HK-2 (cell line): ENCODE data around the gene GSN.

Experiments used
- DNase-seq: peaks from one replicate; pipeline ENCODE4 v3.0.0-alpha.2; 2018; ENCODE audit not compliant: unreplicated experiment

The GSN gene

DNA sequence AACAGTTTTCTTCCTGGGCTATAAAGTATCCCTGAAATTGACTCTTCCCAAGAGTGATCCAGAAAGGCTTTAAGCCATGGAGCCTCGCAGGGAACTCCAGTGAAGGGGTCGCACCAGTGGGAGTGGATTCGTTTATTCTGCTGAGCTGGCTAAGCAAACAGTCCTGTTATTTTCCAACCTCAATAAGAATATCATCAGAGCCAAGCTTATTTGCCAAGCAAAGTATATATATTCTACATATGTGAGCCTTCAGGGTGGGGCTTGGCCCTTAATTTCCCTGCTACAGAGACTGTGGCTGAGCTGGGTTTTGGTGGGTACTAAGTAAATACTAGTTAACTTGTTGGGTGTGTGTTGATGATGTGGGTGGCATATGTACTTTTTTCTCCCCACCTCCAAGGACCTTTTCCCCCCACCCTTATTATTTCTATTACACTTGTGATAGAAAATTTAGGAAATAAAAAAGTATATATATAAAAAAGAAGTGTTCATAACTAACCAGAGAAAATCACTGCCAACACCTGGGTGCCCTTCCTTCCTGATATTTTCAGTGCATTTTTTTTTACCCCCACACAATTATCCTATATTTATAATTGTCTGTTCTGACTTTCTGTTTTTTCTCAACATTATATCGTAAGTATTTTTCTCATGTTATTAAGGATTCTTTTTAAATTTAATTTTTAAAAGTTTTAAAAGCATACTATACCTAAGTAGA lies 5.3 kb downstream of the GSN start:
- DNase-seq, result no peak

- no peak for DNase-seq
Measured at GRCh38 chr9:121274851-121275250, 6.9 kb downstream of the GSN start.

DNA sequence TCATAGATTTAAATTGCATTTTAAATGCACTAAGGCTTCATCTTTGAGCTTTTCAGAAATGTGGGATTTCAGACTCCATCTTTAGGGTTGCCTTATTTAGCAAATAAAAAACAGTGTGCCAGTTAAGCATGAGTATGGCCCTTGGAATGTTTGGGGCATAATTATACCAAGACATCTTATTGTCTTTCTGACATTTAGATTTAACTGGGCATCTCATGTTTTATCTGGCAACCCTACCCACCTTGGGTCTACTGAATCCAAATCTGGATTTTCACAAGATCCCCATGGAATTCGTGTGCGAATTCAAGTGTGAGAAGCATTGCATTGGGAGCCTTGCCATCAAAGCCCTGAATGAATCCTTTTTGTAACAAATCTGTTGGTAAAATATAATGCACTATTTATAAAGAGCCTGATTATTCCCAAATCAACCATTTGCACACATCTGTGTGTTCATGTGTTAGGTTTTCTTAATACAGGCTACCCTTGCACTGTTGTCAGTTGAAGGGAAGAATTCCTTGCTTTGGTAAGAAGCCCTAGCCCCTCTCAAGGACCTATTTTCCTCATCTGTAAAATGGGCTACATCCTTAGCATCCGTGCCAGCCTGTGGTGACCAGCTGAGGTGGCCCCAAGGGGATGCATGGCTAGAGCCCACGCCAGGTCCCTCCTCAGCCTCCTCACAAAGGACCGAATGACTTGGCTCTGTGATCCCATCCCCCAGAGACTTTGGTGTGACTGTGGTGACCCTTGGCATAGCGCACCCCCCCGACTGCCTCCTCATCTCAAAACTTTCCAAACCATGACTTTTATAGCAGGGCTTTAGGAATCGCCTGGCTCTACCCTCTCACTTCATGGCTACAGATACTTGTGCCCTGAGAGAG lies 8.1 kb downstream of the GSN start:
- no peak for DNase-seq

GRCh38 chr9:121277026-121277425 lies 9.1 kb downstream of the GSN start:
- no peak for DNase-seq

DNA sequence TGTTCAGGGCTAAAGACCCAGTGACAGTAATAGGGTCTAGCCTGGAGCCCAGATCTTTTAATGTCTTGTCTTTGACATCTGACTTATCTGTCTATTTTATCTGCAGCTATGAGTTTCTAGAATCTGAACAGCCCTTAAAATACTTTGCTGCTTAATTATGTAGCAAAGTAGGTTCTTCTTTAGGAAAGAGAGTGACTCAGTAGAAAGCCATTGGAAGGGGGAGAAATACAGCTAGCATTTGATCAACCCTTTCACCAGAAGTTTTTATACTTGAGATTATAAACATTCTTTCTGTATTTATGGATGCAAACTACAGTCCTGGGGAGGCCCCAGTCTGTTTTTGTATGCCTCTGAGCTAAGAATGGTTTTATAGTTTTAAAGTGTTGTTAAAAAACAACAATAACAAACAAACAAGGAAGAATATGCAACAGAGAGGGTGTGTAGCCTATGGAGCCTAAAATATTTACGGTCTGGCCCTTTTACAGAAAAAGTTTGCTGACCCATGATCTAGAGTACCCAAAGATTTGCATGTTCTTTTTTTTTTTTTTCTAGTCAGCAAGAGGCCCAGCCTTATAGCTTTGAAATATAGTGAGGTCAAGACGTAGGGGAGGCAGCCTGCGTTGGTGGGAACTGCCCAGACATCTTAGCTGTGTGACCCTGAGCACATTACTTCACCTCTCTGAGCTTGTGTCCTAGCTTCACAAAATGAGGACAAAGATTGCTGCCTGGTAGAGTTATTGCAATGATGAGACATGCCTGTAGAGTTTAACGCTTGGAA lies 9.7 kb downstream of the GSN start:
- DNase-seq, result no peak

- DNase-seq, result peak; percentile 68
Measured at GRCh38 chr9:121278477-121279261, 10.7 kb downstream of the GSN start.

- DNase-seq, result no peak
Measured at GRCh38 chr9:121279776-121280388, 11.9 kb downstream of the GSN start.

DNA sequence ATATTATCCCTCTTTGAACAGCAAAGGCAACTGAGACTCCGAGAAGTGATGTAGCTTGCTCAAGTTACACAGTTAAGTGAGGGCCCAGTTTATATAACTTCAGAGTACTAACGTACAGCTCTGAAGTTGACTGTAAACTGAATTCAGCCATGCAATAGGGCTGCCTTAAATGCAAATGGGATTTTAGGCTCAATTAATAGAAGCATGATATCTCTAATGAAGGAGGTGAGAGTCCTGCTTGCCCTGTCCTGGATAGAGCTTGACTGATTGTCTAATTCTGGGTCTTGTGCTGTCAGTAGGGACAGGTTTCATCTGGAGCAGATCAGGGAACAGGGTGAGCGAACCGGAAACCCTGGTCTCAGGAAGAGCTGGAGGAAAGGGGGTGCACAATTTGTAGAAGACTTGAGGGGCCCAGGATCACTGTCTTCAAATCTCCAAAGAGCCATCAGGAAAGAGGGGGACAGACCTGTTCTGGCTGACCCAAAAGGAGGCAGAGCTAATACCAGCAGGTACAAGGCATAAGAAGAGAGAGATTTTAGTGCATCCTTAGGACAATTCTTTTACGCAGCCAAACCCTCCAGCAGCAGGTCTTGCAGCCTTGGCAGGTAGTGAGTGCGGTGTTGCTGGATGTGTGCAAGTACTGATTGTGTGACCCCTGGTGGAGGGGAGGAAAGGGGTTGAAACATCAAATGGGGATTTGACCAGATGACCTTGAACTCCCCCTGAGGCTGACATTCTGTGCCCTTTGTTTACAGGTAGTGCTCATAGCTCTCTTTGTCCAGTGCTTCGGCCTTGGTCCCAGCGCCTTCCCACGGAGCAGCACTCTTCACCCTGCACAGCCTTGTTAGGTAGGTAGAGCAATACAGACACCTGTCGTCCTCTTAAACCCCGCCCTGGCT lies 13.0 kb downstream of the GSN start:
- DNase-seq, result no peak

- peak; percentile 67 for DNase-seq
Measured at GRCh38 chr9:121281614-121282276, 13.8 kb downstream of the GSN start.

- no peak for DNase-seq
Measured at GRCh38 chr9:121282277-121283079, 14.5 kb downstream of the GSN start.

DNA sequence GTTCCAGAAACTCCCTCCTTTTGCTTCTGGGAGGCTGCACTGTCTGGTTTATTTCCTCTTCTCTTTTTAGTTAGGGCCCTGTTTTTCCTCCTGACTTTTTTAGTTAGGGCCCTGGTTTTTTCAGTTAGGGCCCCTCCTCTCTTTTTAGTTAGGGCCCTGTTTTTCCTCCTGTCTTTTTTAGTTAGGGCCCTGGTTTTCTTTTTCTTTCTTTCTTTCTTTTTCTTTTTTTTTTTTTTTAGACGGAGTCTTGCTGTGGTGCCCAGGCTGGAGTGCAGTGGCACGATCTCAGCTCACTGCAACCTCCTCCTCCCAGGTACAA lies 15.1 kb downstream of the GSN start:
- no peak for DNase-seq

DNA sequence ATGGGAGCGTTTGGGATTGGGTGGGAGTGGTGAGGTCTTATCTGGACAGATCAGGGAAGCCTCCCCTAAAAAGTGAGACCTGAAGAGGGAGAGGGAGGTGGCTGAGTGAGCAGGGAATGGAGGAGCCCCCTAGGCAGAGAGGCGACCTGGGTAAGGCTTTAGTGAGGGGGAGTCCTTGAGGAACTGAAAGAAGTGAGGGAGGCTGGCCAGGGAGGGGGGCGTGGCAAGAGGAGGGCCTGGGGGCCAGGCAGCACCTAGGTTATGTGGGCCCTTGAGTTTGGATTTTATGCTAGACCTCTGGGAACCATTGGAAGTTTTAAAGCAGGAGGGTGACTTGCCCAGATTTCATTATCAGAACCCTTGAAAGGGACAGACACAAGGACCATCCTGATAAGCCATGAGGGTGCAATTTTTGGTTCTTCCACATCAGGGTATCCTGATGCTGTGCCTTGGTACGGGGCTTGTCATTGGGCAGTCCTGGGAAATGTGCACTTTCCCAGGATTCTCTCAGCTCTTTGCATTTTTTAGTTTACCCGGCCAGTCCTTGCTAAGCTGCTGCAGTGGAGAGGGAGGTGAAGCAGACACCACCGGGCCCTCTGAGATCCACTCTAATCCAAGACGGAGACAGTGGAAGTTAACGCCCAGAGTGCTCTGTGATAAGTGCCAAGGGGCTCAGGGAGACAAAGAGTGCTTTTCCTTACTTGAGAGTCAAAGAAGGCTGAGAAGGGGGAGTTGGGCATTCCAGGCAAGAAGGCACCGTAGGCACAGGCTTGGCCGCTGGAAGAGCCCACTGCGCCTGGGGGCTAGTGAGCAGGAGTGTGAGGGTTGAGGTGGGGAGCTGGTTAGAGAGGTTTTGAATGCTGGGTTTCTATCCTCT lies 16.1 kb downstream of the GSN start:
- no peak for DNase-seq

- no peak for DNase-seq
Measured at GRCh38 chr9:121284733-121285451, 16.9 kb downstream of the GSN start.

GRCh38 chr9:121285835-121286687 lies 18.1 kb downstream of the GSN start:
- DNase-seq, result peak; percentile 43

GRCh38 chr9:121286688-121286972 lies 18.7 kb downstream of the GSN start:
- DNase-seq, result no peak

- peak; percentile 80 for DNase-seq
Measured at GRCh38 chr9:121286973-121287741, 19.2 kb downstream of the GSN start.
